ENCODE data around the gene KRT6A. TPM values are rescaled to one million over a fixed set of nuclear protein-coding genes. Genes with fewer than 3 reads are reported as not detected.

KRT6A gene
- total RNA-seq, 4 donors from 2014 or later, result 1,263 to 22,053 (median 17,717) TPM

DNA sequence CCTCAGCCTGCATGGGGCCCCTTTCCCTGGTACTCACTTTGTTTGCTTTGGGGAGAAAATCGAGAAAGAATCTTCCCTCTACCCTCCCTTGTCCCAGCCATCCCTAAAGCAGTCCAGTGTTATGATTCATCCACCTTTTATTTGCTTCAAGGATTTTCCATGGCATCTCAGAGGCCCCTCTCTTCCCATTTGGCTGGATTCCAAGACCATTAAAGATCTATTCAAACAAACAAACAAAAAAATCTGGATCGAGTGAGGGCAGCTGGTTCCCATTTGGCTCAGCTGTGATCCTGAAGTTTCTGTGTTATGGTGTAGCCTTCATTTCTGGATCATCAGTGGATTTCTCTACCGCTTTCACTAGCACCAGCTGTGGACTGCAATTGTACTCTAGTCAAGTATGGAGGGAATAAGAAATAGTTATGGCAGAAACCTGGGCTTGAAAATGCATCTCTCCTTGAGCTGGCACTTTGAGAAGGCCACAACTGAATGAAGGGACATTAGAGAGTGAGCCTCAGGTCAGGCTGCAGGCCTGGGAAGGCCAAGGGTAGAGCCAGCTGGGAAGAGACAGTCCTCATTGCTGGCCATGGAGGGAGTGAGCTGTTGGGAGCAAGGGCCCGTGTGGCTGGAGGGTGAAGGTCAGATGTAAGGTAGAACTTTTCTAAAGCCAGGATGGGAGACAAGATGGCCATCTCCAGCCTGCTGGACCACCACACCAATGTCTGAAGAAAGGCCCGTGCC is 46.2 kb upstream of the KRT6A start:
- H3K27ac ChIP-seq, result peak overlapping the region in 2 of 4 donors; percentile 4 to 33
- no peak for DNase-seq
- no peak for TF ChIP-seq POLR2A (IDR thresholded peaks at IDR 0.05)
- TF ChIP-seq, protein P1, sequence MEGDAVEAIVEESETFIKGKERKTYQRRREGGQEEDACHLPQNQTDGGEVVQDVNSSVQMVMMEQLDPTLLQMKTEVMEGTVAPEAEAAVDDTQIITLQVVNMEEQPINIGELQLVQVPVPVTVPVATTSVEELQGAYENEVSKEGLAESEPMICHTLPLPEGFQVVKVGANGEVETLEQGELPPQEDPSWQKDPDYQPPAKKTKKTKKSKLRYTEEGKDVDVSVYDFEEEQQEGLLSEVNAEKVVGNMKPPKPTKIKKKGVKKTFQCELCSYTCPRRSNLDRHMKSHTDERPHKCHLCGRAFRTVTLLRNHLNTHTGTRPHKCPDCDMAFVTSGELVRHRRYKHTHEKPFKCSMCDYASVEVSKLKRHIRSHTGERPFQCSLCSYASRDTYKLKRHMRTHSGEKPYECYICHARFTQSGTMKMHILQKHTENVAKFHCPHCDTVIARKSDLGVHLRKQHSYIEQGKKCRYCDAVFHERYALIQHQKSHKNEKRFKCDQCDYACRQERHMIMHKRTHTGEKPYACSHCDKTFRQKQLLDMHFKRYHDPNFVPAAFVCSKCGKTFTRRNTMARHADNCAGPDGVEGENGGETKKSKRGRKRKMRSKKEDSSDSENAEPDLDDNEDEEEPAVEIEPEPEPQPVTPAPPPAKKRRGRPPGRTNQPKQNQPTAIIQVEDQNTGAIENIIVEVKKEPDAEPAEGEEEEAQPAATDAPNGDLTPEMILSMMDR (IDR thresholded peaks at IDR 0.05), result no peak
- intact Hi-C loops (cut with DNase I), result no loop called here
- H3K27me3 ChIP-seq, result no peaks in the 10 kb centered on the region
- no peaks in the 10 kb centered on the region for H3K9me3 ChIP-seq
- no peak overlapping the region for H3K4me3 ChIP-seq
- 34 to 39% methylated on average over 3 to 5 of the region's 5 CpGs for WGBS, 2 donors
- H3K4me1 ChIP-seq, result peaks cover 0 to 53% (median 15%) of the 10 kb centered on the region in 3 donors
- H3K36me3 ChIP-seq, result no peaks in the 10 kb centered on the region

DNA sequence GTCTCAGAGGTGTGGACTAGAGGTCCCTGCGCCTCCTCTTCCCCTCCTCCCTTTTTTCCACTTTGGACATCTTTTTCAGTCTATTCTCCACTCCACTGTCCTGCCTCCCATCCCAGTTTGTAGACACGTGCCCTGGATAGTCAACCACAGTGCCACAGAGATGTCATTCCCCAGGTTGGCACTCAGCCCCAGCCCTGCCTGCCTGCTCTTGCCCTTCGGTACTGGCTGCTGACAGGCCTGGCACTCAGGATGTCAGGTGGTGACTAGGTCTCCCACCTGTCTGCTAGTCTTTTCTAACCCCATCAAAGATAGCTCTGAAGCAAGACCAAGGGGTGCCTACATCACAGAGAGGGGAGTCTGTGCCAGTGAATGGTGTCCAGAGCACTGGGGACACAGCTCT is 44.0 kb upstream of the KRT6A start:
- H3K27ac ChIP-seq, result no peak overlapping the region
- no peak for DNase-seq
- no peaks in the 10 kb centered on the region for H3K27me3 ChIP-seq
- WGBS, 2 donors, result 62 to 73% methylated on average over 3 of the region's 3 CpGs
- H3K4me1 ChIP-seq, result peaks cover 0 to 42% (median 15%) of the 10 kb centered on the region in 3 donors
- TF ChIP-seq, protein P1 (IDR thresholded peaks at IDR 0.05), result no peak
- TF ChIP-seq POLR2A (IDR thresholded peaks at IDR 0.05), result no peak
- intact Hi-C loops (cut with DNase I), result no loop called here
- no peak overlapping the region for H3K4me3 ChIP-seq
- no peaks in the 10 kb centered on the region for H3K36me3 ChIP-seq
- H3K9me3 ChIP-seq, result no peaks in the 10 kb centered on the region

DNA sequence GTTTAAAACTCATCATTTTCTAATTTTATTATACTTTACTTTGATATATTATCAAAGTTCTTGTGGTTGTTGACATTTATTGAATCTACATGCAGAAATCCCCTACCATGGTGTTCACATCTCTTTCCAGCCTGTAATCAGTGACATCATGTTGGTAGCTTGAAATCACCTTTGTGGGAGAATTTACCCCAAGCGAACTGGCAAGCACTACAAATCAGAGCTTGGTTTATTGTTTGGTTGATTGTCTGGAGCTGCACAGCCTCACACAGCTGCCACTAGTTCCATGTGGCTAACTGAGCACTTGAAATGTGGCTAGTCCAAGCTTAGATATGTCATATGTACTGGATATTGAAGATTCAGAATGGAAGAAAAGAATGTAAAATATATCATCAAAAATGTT is 42.5 kb upstream of the KRT6A start:
- Histone ChIP-seq H3K9me3 (no peaks in the 10 kb centered on the region), H3K36me3 (no peaks in the 10 kb centered on the region), H3K27me3 (no peaks in the 10 kb centered on the region), H3K27ac (no peak overlapping the region), H3K4me3 (no peak overlapping the region), H3K4me1 (peaks cover 0 to 27% (median 15%) of the 10 kb centered on the region in 3 donors)
- no peak for DNase-seq
- intact Hi-C loops (cut with DNase I), result no loop called here
- TF ChIP-seq, protein P1 (IDR thresholded peaks at IDR 0.05), result no peak
- no peak for TF ChIP-seq POLR2A (IDR thresholded peaks at IDR 0.05)
- WGBS, 2 donors, result 17% methylated on average over 1 of the region's 1 CpG

DNA sequence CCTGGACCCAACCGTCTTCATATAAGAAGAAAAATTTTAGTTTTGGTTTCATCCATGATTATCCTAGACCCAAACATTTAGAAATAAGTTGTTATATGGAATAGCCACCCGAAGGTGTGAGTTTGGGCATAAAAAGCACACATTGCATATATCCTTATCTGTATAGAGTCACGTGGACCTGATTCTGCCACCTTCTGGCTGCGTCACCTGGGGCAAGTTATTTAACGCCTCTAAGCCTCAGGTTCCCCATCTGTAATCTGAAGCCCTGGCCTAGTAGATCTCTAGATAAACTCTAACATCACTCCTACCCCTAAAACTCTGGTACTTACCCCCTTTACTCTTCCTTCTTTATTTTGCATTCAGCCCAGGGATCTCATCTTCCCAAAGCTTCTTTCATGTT is 41.4 kb upstream of the KRT6A start:
- Histone ChIP-seq H3K27me3 (no peaks in the 10 kb centered on the region), H3K36me3 (no peaks in the 10 kb centered on the region), H3K4me3 (no peak overlapping the region), H3K9me3 (no peaks in the 10 kb centered on the region), H3K27ac (no peak overlapping the region), H3K4me1 (peaks cover 0 to 16% (median 9%) of the 10 kb centered on the region in 3 donors)
- intact Hi-C loops (cut with DNase I), result no loop called here
- TF ChIP-seq, protein P1 (IDR thresholded peaks at IDR 0.05), result no peak
- TF ChIP-seq POLR2A (IDR thresholded peaks at IDR 0.05), result no peak
- DNase-seq, result no peak
- 71 to 72% methylated on average over 5 of the region's 5 CpGs for WGBS, 2 donors

DNA sequence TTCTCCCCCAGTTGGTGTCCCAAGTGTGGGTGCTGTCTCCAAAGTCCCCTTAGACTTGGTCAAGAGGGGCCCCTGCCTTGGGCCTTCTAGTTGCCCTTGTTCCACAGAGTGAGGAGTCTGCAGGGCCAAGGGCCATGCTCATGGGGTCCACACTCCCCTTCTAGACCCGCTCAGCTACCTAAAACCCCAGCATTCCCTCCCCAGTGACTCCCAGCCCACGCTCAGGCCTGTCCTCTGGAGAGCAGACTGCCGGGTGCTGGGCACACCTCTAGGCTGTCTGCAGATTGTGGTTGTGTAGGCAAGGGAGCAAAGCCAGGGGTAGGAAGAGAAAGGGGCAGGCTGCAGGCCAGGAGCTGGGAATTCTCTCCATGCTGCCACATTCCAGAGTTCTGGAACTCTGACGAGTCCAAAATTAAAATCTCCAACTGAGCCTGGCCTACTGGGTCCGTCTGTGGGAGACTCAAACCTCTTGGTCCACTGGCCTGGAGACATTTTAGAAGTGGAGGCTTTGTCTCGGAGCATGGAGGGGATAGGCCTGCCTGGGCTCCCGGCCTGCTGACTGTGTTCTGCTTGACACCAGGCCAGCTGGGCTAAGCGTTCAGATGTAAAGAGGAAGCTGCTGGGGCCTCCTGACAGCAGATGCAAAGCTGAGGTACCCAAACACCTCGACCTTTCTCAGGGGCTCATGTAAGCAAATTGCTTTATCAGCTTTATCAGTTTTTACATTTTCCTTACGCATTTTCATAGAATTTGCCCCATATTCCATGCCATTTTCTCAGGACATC is 40.8 kb upstream of the KRT6A start:
- Histone ChIP-seq H3K36me3 (no peaks in the 10 kb centered on the region), H3K4me1 (peaks cover 0 to 10% (median 5%) of the 10 kb centered on the region in 3 donors), H3K4me3 (no peak overlapping the region), H3K27ac (no peak overlapping the region), H3K9me3 (no peaks in the 10 kb centered on the region), H3K27me3 (no peaks in the 10 kb centered on the region)
- intact Hi-C loops (cut with DNase I), result no loop called here
- no peak for TF ChIP-seq POLR2A (IDR thresholded peaks at IDR 0.05)
- TF ChIP-seq, protein P1 (IDR thresholded peaks at IDR 0.05), result no peak
- 47 to 49% methylated on average over 6 to 7 of the region's 10 CpGs for WGBS, 2 donors
- DNase-seq, result no peak

Measured in esophagus squamous epithelium (tissue), 5 donors.